Prostate gland (tissue), 2 donors: Measurements from ENCODE around the gene MYLK.

ENCODE experiments used
- CTCF ChIP-seq, 4 experiments: fragments of 200-600 bp in 2 of 4; fragments of 450-650 bp in 2 of 4; sonication (generic) in 2 of 4; IDR thresholded peaks; 1 replicate in 3 of 4; 2 replicates in 1 of 4; pipeline ENCODE4 v1.5.1; 2016 to 2019; ENCODE audit warnings: antibody characterized with exemption in 4 of 4, mild to moderate bottlenecking in 2 of 4, moderate library complexity in 2 of 4
- POLR2A ChIP-seq: fragments of 450-650 bp; IDR thresholded peaks from one replicate; pipeline ENCODE4 v1.6.1; 2016; ENCODE audit warnings: antibody characterized with exemption, mild to moderate bottlenecking
- POLR2AphosphoS5 ChIP-seq: sonication (generic); formaldehyde crosslinking; IDR thresholded peaks from one replicate; pipeline ENCODE4 v1.6.1; 2017; ENCODE audit warnings: antibody characterized with exemption

- TF ChIP-seq CTCF (IDR thresholded peaks at IDR 0.05) (no peak), POLR2A (no peak), POLR2AphosphoS5 (no peak)
These were observed 243.2 kb downstream of the MYLK start for GRCh38 chr3:123640740-123641462.
